IMR-90 (cell line): ENCODE data around the gene LIN9. TPM values are rescaled to one million over a fixed set of nuclear protein-coding genes. Genes with fewer than 3 reads are reported as not detected.

Source experiments
- ATAC-seq: fragments of 200-7000 bp; cut with Tn5 transposase; 2 replicates; pipeline ENCODE4 v1.9.1; 2020; ENCODE audit warnings: low read depth, mild to moderate bottlenecking, moderate library complexity
- BruUV-seq: library from RNA; stranded (reverse); fragments of 400-500 nt; replicated peaks from 2 replicates; lab custom pipeline; 2021; lab: Mats Ljungman, UMichigan
- CTCF ChIA-PET: fragments of 300-600 bp; formaldehyde crosslinking; extraction: SDS; loops from one replicate; lab custom pipeline; 2021; ENCODE audit warnings: antibody characterized with exemption; lab: Yijun Ruan, JAX
- POLR2A ChIA-PET: fragments of 300-600 bp; sonication (Branson Sonifier 250); formaldehyde crosslinking; loops from one replicate; lab custom pipeline; 2022; ENCODE audit warnings: antibody characterized with exemption; ENCODE audit not compliant: unreplicated experiment; lab: Charles Lee
- DNase-seq: peaks from one replicate; pipeline ENCODE4 v3.0.0; 2013
- H2AFZ ChIP-seq: replicated peaks from 2 replicates; pipeline ENCODE3; 2013; ENCODE audit warnings: low read length, mild to moderate bottlenecking; ENCODE audit not compliant: poor library complexity
- H2AK5ac ChIP-seq: 2 replicates; pipeline ENCODE4 v1.6.1; 2013; ENCODE audit warnings: low read depth, low read length, inconsistent platforms
- H2AK9ac ChIP-seq: replicated peaks from 2 replicates; pipeline ENCODE3; 2013; ENCODE audit warnings: mild to moderate bottlenecking, low read depth, low read length, moderate library complexity; ENCODE audit not compliant: poor library complexity
- H2BK120ac ChIP-seq: 2 replicates; pipeline ENCODE4 v1.6.1; 2013; ENCODE audit warnings: low read depth, low read length, inconsistent platforms
- H2BK15ac ChIP-seq: 3 replicates; pipeline ENCODE4 v1.6.1; 2013; ENCODE audit warnings: low read depth, low read length, inconsistent platforms
- H2BK20ac ChIP-seq: 2 replicates; pipeline ENCODE4 v1.6.1; 2013; ENCODE audit warnings: low read depth, mild to moderate bottlenecking, inconsistent platforms, low read length, moderate library complexity
- H2BK5ac ChIP-seq: 2 replicates; pipeline ENCODE4 v1.6.1; 2013; ENCODE audit warnings: mild to moderate bottlenecking, low read depth, low read length, inconsistent platforms; ENCODE audit not compliant: poor library complexity, severe bottlenecking
- H3K14ac ChIP-seq: replicated peaks from 2 replicates; pipeline ENCODE4 v1.6.1; 2013; ENCODE audit warnings: low read depth, low read length, inconsistent platforms
- H3K18ac ChIP-seq: 2 replicates; pipeline ENCODE4 v1.6.1; 2013; ENCODE audit warnings: low read depth, low read length, control low read depth
- H3K23ac ChIP-seq: 2 replicates; pipeline ENCODE4 v1.6.1; 2013; ENCODE audit warnings: low read depth, low read length, inconsistent platforms
- H3K27ac ChIP-seq: 2 replicates; pipeline ENCODE4 v1.5.1; 2013; ENCODE audit warnings: mild to moderate bottlenecking, control low read depth, low read length; ENCODE audit not compliant: insufficient read depth
- H3K27me3 ChIP-seq: 2 replicates; pipeline ENCODE4 v1.6.1; 2013; ENCODE audit warnings: low read length; ENCODE audit not compliant: control insufficient read depth, insufficient read depth
- H3K36me3 ChIP-seq: 2 replicates; pipeline ENCODE4 v1.6.1; 2013; ENCODE audit warnings: low read length, mixed read lengths; ENCODE audit not compliant: control insufficient read depth, insufficient read depth
- H3K4ac ChIP-seq: 2 replicates; pipeline ENCODE4 v1.6.1; 2013; ENCODE audit warnings: low read depth, low read length, inconsistent platforms
- H3K4me1 ChIP-seq: 2 replicates; pipeline ENCODE4 v1.6.1; 2013; ENCODE audit warnings: low read length, mixed read lengths; ENCODE audit not compliant: control insufficient read depth, insufficient read depth
- H3K4me2 ChIP-seq: 2 replicates; pipeline ENCODE4 v1.6.1; 2013; ENCODE audit warnings: low read depth, mild to moderate bottlenecking, control low read depth, low read length, moderate library complexity
- H3K4me3 ChIP-seq: 2 replicates; pipeline ENCODE4 v1.5.1; 2013; ENCODE audit warnings: low read depth, mild to moderate bottlenecking, control low read depth, low read length, moderate library complexity; ENCODE audit not compliant: insufficient read depth
- H3K56ac ChIP-seq: 2 replicates; pipeline ENCODE4 v1.6.1; 2013; ENCODE audit warnings: low read length, inconsistent platforms; ENCODE audit not compliant: insufficient read depth; ENCODE audit errors: extremely low read depth
- H3K79me1 ChIP-seq, 2 experiments: 2 replicates each; pipeline ENCODE4 v1.6.1; 2013; ENCODE audit warnings: low read length in 2 of 2, inconsistent platforms in 1 of 2, low read depth in 1 of 2
- H3K9ac ChIP-seq: 2 replicates; pipeline ENCODE4 v1.6.1; 2013; ENCODE audit warnings: low read depth, low read length, control low read depth
- H3K9me1 ChIP-seq: 2 replicates; pipeline ENCODE4 v1.6.1; 2013; ENCODE audit warnings: low read length, inconsistent platforms; ENCODE audit not compliant: insufficient read depth
- H3K9me3 ChIP-seq: 2 replicates; pipeline ENCODE4 v1.6.1; 2013; ENCODE audit warnings: low read length; ENCODE audit not compliant: control insufficient read depth, insufficient read depth
- H4K20me1 ChIP-seq: 2 replicates; pipeline ENCODE4 v1.6.1; 2013; ENCODE audit warnings: low read length, inconsistent platforms; ENCODE audit not compliant: insufficient read depth
- H4K5ac ChIP-seq: 2 replicates; pipeline ENCODE4 v1.6.1; 2013; ENCODE audit warnings: mild to moderate bottlenecking, low read depth, low read length, control low read depth
- H4K8ac ChIP-seq, 2 experiments: 2 replicates each; pipeline ENCODE4 v1.6.1; 2013; ENCODE audit warnings: low read depth in 2 of 2, low read length in 2 of 2, control low read depth in 1 of 2, inconsistent platforms in 1 of 2
- H4K91ac ChIP-seq: 2 replicates; pipeline ENCODE4 v1.6.1; 2013; ENCODE audit warnings: low read depth, low read length, inconsistent platforms; ENCODE audit not compliant: insufficient read depth
- BHLHE40 ChIP-seq: fragments of 150-350 bp; IDR thresholded peaks from 2 replicates; pipeline ENCODE4 v1.6.1; 2016; ENCODE audit warnings: mild to moderate bottlenecking, low read depth, low read length
- CEBPB ChIP-seq: IDR thresholded peaks from 2 replicates; pipeline ENCODE4 v1.6.1; 2012; ENCODE audit warnings: low read depth, low read length, improper control_type of control experiment
- CHD1 ChIP-seq: IDR thresholded peaks from 2 replicates; pipeline ENCODE4 v1.6.1; 2012; ENCODE audit warnings: low read depth, low read length, improper control_type of control experiment
- FOS ChIP-seq: fragments of 150-350 bp; IDR thresholded peaks from 2 replicates; pipeline ENCODE4 v1.6.1; 2016; ENCODE audit warnings: low read depth, low read length
- MAFK ChIP-seq: IDR thresholded peaks from 2 replicates; pipeline ENCODE4 v1.6.1; 2012; ENCODE audit warnings: low read depth, low read length, improper control_type of control experiment
- MAZ ChIP-seq: IDR thresholded peaks from 2 replicates; pipeline ENCODE4 v1.6.1; 2012; ENCODE audit warnings: low read depth, mild to moderate bottlenecking, low read length, improper control_type of control experiment, moderate library complexity, borderline replicate concordance
- MXI1 ChIP-seq: IDR thresholded peaks from 2 replicates; pipeline ENCODE4 v1.6.1; 2012; ENCODE audit warnings: low read depth, mild to moderate bottlenecking, low read length, moderate library complexity, borderline replicate concordance
- NFE2L2 ChIP-seq: fragments of 150-350 bp; IDR thresholded peaks from 2 replicates; pipeline ENCODE4 v1.6.1; 2016; ENCODE audit warnings: low read depth, mild to moderate bottlenecking, low read length
- POLR2A ChIP-seq: IDR thresholded peaks from 2 replicates; pipeline ENCODE4 v1.6.1; 2012; ENCODE audit warnings: mild to moderate bottlenecking, low read depth, low read length
- RAD21 ChIP-seq: IDR thresholded peaks from 2 replicates; pipeline ENCODE4 v1.6.1; 2012; ENCODE audit warnings: low read length, improper control_type of control experiment
- RCOR1 ChIP-seq: IDR thresholded peaks from 2 replicates; pipeline ENCODE4 v1.6.1; 2012; ENCODE audit warnings: mild to moderate bottlenecking, low read length, improper control_type of control experiment; ENCODE audit not compliant: insufficient replicate concordance
- RFX5 ChIP-seq: IDR thresholded peaks from 2 replicates; pipeline ENCODE4 v1.8.0; 2012; ENCODE audit warnings: low read depth, mild to moderate bottlenecking, low read length, moderate library complexity
- SMC3 ChIP-seq: fragments of 150-350 bp; IDR thresholded peaks from 2 replicates; pipeline ENCODE4 v1.6.1; 2016; ENCODE audit warnings: low read depth, mild to moderate bottlenecking, antibody characterized with exemption, low read length, moderate library complexity
- USF2 ChIP-seq: fragments of 150-350 bp; IDR thresholded peaks from 2 replicates; pipeline ENCODE4 v1.6.1; 2017; ENCODE audit warnings: mild to moderate bottlenecking, antibody characterized with exemption, low read length, low read depth
- WGBS, 2 experiments: methylation state at CpG; one replicate each; pipeline versions ENCODE4 v1.1.5 to v1.1.7; 2013; ENCODE audit warnings: missing lambda C conversion rate in 2 of 2; ENCODE audit not compliant: insufficient read length in 1 of 2; ENCODE audit errors: extremely low coverage in 2 of 2; 5-methylcytosine and 5-hydroxymethylcytosine counted together
- dilution Hi-C: fragments of 300-500 bp; cut with HindIII; formaldehyde crosslinking; loops from one replicate; pipeline ENCODE4 v1.14.3; 2018; ENCODE audit warnings: low sequenced_read_pairs; ENCODE audit not compliant: unreplicated experiment
- in situ Hi-C: fragments of 300-500 bp; cut with MboI; formaldehyde crosslinking; loops from 3 replicates; pipeline ENCODE4 v1.14.3; 2019; ENCODE audit warnings: low sequenced_read_pairs, inconsistent platforms, mixed read lengths
- intact Hi-C: fragments of 100-400 bp; cut with micrococcal nuclease; formaldehyde crosslinking; loops from 2 replicates; pipeline ENCODE4 v1.10.0; 2022
- polyA plus RNA-seq, 3 experiments: library from polyadenylated mRNA; depleted of rRNA; stranded (reverse); fragments of >200 nt; gene quantifications; 2 replicates each; pipeline ENCODE4 v1.2.3, GENCODE V29; 2012; ENCODE audit warnings: low replicate concordance in 1 of 3
- total RNA-seq: library from RNA; depleted of rRNA; stranded (reverse); fragments of >200 nt; gene quantifications from 2 replicates; pipeline ENCODE4 v1.2.3, GENCODE V29; 2012
- TF ChIP-seq, protein P1 (sequence below): fragments of 150-350 bp; IDR thresholded peaks from 2 replicates; pipeline ENCODE4 v1.6.1; 2016; ENCODE audit warnings: low read depth, mild to moderate bottlenecking, low read length, moderate library complexity, borderline replicate concordance
- TF ChIP-seq, protein P2 (sequence below): conservative IDR thresholded peaks from 2 replicates; pipeline ENCODE4 v1.5.1; 2012; ENCODE audit warnings: mild to moderate bottlenecking, low read depth, low read length, improper control_type of control experiment

LIN9 gene
- total and polyA plus RNA-seq, 2 of the 4 experiments (the other 2 are of a cell fraction) = 2.3 to 3.9 TPM

DNA sequence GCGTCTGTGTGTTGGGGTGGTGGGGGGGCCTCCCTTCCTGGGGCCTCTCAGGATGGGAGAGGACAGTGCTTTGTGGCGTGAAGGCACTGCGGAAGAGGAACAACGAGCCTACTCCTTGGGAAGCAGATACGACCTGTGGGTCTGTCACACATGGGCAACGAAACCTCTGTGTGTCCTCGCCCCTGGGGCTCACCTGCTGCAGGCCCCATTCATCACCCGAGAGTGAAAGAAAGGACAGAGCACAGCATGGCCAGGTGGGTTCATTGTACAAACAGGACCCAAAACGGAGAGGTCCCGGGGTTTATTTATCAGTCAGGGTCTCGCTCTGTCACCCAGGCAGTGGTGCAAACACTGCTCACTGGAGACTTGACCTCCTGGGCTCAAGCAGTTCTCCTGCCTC is 40.1 kb upstream of the LIN9 start:
- Histone ChIP-seq H4K20me1 (no peaks in the 10 kb centered on the region), H3K23ac (no peak overlapping the region), H3K56ac (no peak overlapping the region), H2BK20ac (no peak overlapping the region), H3K4me1 (no peaks in the 10 kb centered on the region; the same call in 1 of the 2 replicates), H2BK5ac (no peak overlapping the region), H2AFZ (no peak overlapping the region), H3K4me3 (no peak overlapping the region), H4K5ac (no peak overlapping the region), H3K9me1 (no peaks in the 10 kb centered on the region), H3K27ac (no peak overlapping the region), H3K14ac (no peak overlapping the region), H3K18ac (no peak overlapping the region), H2BK120ac (no peak overlapping the region), H3K79me1 (no peaks in the 10 kb centered on the region), H3K27me3 (no peaks in the 10 kb centered on the region), H3K9me3 (no peaks in the 10 kb centered on the region), H3K4ac (no peak overlapping the region), H3K9ac (no peak overlapping the region), H2BK15ac (no peak overlapping the region), H4K8ac (no peak overlapping the region), H3K4me2 (no peak overlapping the region), H2AK5ac (no peak overlapping the region), H2AK9ac (no peak overlapping the region), H4K91ac (no peak overlapping the region), H3K36me3 (no peaks in the 10 kb centered on the region)
- ATAC-seq = no peak
- no peak for DNase-seq
- no TSS peak for BruUV-seq
- no peak for TF ChIP-seq RCOR1
- no peak for TF ChIP-seq MXI1
- TF ChIP-seq CEBPB = no peak
- no peak for TF ChIP-seq NFE2L2
- no peak for TF ChIP-seq BHLHE40
- TF ChIP-seq MAZ = no peak
- no peak for TF ChIP-seq RFX5
- no peak for TF ChIP-seq SMC3
- TF ChIP-seq POLR2A = no peak
- TF ChIP-seq CHD1 = no peak
- no peak for TF ChIP-seq RAD21
- no peak for TF ChIP-seq FOS
- TF ChIP-seq, protein P1, sequence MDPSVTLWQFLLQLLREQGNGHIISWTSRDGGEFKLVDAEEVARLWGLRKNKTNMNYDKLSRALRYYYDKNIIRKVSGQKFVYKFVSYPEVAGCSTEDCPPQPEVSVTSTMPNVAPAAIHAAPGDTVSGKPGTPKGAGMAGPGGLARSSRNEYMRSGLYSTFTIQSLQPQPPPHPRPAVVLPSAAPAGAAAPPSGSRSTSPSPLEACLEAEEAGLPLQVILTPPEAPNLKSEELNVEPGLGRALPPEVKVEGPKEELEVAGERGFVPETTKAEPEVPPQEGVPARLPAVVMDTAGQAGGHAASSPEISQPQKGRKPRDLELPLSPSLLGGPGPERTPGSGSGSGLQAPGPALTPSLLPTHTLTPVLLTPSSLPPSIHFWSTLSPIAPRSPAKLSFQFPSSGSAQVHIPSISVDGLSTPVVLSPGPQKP = no peak
- TF ChIP-seq MAFK = no peak
- TF ChIP-seq, protein P2, sequence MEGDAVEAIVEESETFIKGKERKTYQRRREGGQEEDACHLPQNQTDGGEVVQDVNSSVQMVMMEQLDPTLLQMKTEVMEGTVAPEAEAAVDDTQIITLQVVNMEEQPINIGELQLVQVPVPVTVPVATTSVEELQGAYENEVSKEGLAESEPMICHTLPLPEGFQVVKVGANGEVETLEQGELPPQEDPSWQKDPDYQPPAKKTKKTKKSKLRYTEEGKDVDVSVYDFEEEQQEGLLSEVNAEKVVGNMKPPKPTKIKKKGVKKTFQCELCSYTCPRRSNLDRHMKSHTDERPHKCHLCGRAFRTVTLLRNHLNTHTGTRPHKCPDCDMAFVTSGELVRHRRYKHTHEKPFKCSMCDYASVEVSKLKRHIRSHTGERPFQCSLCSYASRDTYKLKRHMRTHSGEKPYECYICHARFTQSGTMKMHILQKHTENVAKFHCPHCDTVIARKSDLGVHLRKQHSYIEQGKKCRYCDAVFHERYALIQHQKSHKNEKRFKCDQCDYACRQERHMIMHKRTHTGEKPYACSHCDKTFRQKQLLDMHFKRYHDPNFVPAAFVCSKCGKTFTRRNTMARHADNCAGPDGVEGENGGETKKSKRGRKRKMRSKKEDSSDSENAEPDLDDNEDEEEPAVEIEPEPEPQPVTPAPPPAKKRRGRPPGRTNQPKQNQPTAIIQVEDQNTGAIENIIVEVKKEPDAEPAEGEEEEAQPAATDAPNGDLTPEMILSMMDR = no peak
- no peak for TF ChIP-seq USF2
- ChIA-PET CTCF (no interaction called here), POLR2A (no interaction called here)
- WGBS, 2 experiments = 86% methylated on average over 7 of the region's 11 CpGs; no CpG with 5 or more reads in 1 of the 2 experiments
- dilution Hi-C loops = no loop called here
- in situ Hi-C loops = no loop called here
- intact Hi-C loops = no loop called here
